Endodermal cell (in vitro differentiated cells): ENCODE results near the gene IDS. TPM values are rescaled to one million over a fixed set of nuclear protein-coding genes. Genes with fewer than 3 reads are reported as not detected.
"Not testable (repeated sequence)": the region's sequence is repeated elsewhere in the genome, so short reads cannot be mapped to it uniquely, and the experiment has no call there.

Source experiments
- DNase-seq: peaks from one replicate; pipeline ENCODE4 v3.0.0-alpha.2; 2017
- H3K27ac ChIP-seq: 2 replicates; pipeline ENCODE4 v1.5.1; 2013; ENCODE audit warnings: mild to moderate bottlenecking, low read depth, low read length, moderate library complexity
- H3K27me3 ChIP-seq: 2 replicates; pipeline ENCODE4 v1.6.1; 2013; ENCODE audit warnings: mild to moderate bottlenecking, low read length, moderate library complexity; ENCODE audit not compliant: insufficient read depth, control insufficient read depth, poor library complexity, severe bottlenecking
- H3K36me3 ChIP-seq: 2 replicates; pipeline ENCODE4 v1.7.0; 2013; ENCODE audit warnings: mild to moderate bottlenecking, low read length, moderate library complexity; ENCODE audit not compliant: control insufficient read depth, insufficient read depth
- H3K4me1 ChIP-seq: one replicate; pipeline ENCODE4 v1.7.0; 2013; ENCODE audit warnings: low read length; ENCODE audit not compliant: control insufficient read depth, insufficient read depth
- H3K4me3 ChIP-seq: 2 replicates; pipeline ENCODE4 v1.5.1; 2013; ENCODE audit warnings: mild to moderate bottlenecking, low read length, moderate library complexity
- H3K9ac ChIP-seq: 2 replicates; pipeline ENCODE4 v1.6.1; 2013; ENCODE audit warnings: mild to moderate bottlenecking, low read length, moderate library complexity; ENCODE audit not compliant: poor library complexity, severe bottlenecking; ENCODE audit errors: extremely low read depth
- H3K9me3 ChIP-seq: 2 replicates; pipeline ENCODE4 v1.6.1; 2013; ENCODE audit warnings: mild to moderate bottlenecking, low read length, moderate library complexity; ENCODE audit not compliant: control insufficient read depth
- H3K27ac Mint-ChIP-seq: 2 replicates; pipeline ENCODE4 v1.8.0; 2020; ENCODE audit warnings: mixed read lengths
- H3K27me3 Mint-ChIP-seq: 2 replicates; pipeline ENCODE4 v1.8.0; 2021; ENCODE audit warnings: mild to moderate bottlenecking, mixed read lengths; ENCODE audit not compliant: insufficient read depth
- H3K36me3 Mint-ChIP-seq: 2 replicates; pipeline ENCODE4 v1.8.0; 2020; ENCODE audit warnings: low read depth, mixed read lengths
- H3K4me1 Mint-ChIP-seq: 2 replicates; pipeline ENCODE4 v1.8.0; 2020; ENCODE audit warnings: mixed read lengths
- H3K4me3 Mint-ChIP-seq: 2 replicates; pipeline ENCODE4 v1.8.0; 2020; ENCODE audit warnings: mild to moderate bottlenecking, moderate library complexity, mixed read lengths
- H3K9me3 Mint-ChIP-seq: 2 replicates; pipeline ENCODE4 v1.8.0; 2020; ENCODE audit warnings: mild to moderate bottlenecking, mixed read lengths
- WGBS, 2 experiments: methylation state at CpG; one replicate each; pipeline versions ENCODE4 v1.1.5 to v1.1.7; 2013; ENCODE audit warnings: missing lambda C conversion rate in 2 of 2, mixed read lengths in 1 of 2; ENCODE audit not compliant: insufficient coverage in 1 of 2, insufficient read length in 1 of 2; 5-methylcytosine and 5-hydroxymethylcytosine counted together
- total RNA-seq, 2 donors: library from RNA; stranded (reverse); fragmentation: NEBNext Ultra II Directional in 1 of 2; extraction: Animal tissue kit (Norgen Biotek cat#: 25700) in 1 of 2; gene quantifications; 2 replicates in 1 of 2; 3 replicates in 1 of 2; pipeline ENCODE4 v1.2.1, GENCODE V29; 2021
- TF ChIP-seq, protein P1 (sequence below): fragments of 200-600 bp; sonication (generic); conservative IDR thresholded peaks from 2 replicates; pipeline ENCODE4 v1.5.0; 2021; ENCODE audit warnings: antibody characterized with exemption, mild to moderate bottlenecking

The IDS gene
- total RNA-seq, 2 donors from 2014 or later: 28.2 to 43.9 TPM

GRCh38 chrX:149534926-149535602 is 30.0 kb upstream of the IDS start:
- H3K27ac Mint-ChIP-seq, H3K36me3 ChIP-seq, DNase-seq, H3K4me1 Mint-ChIP-seq, H3K27ac ChIP-seq, H3K36me3 Mint-ChIP-seq, H3K4me1 ChIP-seq, H3K4me3 Mint-ChIP-seq, H3K27me3 Mint-ChIP-seq, H3K9me3 ChIP-seq, H3K27me3 ChIP-seq, H3K9ac ChIP-seq, H3K4me3 ChIP-seq: not testable (repeated sequence)
- H3K9me3 Mint-ChIP-seq: peaks cover 35% of the 10 kb centered on the region
- 80 to 83% methylated on average over 2 to 3 of the region's 3 CpGs for WGBS, 2 experiments

DNA sequence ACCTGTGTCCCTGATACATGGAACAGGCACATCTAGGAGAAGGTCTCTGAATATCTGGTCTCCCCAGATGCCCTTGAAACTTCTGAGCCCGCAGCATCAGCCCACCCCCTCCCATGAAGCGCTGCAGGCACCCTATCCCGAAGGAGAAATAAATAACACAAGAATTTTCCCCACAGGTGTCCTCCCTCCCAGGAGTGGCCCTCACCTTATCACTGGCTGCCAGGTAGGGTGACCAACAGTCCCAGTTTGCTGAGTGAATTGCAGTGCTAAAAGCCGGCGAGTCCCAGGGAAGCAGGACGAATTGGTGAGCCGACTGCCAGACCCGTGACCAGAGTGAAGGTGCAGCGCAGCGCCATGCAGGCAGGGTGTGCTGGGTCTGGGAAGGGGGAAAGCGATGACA is 28.9 kb upstream of the IDS start:
- H3K9ac ChIP-seq, H3K27me3 ChIP-seq, H3K36me3 ChIP-seq, H3K4me1 ChIP-seq, H3K4me3 ChIP-seq, H3K36me3 Mint-ChIP-seq, H3K9me3 ChIP-seq, H3K27me3 Mint-ChIP-seq, H3K27ac ChIP-seq, H3K4me3 Mint-ChIP-seq, H3K27ac Mint-ChIP-seq, DNase-seq, H3K4me1 Mint-ChIP-seq: not testable (repeated sequence)
- H3K9me3 Mint-ChIP-seq: peaks cover 45% of the 10 kb centered on the region
- 93% methylated on average over 7 of the region's 11 CpGs; no CpG with 5 or more reads in 1 of the 2 experiments for WGBS, 2 experiments

DNA sequence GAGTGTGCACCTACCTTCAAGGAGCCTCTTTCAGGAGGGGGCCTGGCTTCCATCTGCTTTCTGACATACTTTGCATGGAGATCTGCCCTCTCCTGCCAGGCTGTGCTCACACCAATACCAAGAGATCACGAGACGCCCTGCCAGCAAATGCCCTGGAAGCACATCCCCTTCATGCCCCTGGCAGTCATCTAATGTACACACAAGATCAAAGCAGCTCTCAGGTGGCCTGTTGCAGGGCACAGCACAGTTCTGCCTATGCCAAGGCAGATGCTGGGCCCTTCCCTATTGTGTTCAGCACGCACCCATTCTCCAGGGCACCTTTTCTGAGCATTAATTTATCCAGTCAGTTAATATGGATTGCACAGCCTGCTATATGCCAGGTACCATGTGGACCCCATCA is 27.8 kb upstream of the IDS start:
- WGBS, 2 experiments: no CpG with 5 or more reads among the region's 3 CpGs
- not testable (repeated sequence) for H3K9me3 ChIP-seq, H3K9ac ChIP-seq, DNase-seq, H3K36me3 ChIP-seq, H3K4me1 Mint-ChIP-seq, H3K4me3 ChIP-seq, H3K27me3 ChIP-seq, H3K27ac ChIP-seq, H3K27me3 Mint-ChIP-seq, H3K27ac Mint-ChIP-seq, H3K4me3 Mint-ChIP-seq, H3K36me3 Mint-ChIP-seq, H3K4me1 ChIP-seq
- H3K9me3 Mint-ChIP-seq: peaks cover 49% of the 10 kb centered on the region

DNA sequence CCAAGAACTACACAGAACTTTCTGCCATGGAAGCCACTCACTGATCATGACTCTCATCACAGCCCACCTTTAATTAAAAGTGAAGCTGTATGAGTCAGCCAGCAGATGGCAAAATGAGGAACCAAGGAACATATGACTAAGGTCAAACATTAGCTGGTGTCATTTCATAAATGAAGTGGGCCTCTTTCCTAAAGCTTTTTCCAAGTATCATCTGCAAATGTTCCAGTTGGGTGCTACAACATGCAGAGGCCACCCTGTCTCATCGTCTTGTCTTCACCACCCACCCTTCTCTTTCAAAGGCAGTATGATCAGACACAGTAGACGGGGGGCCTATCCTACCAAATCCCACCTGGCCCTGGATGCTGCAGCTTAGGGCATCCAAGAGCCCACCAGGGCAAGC is 26.5 kb upstream of the IDS start:
- no peaks in the 10 kb centered on the region for H3K27me3 ChIP-seq
- Mint-ChIP-seq H3K9me3 (peaks cover 52% of the 10 kb centered on the region), H3K4me1 (no peaks in the 10 kb centered on the region), H3K27me3 (no peaks in the 10 kb centered on the region), H3K4me3 (no peak overlapping the region), H3K27ac (no peak overlapping the region), H3K36me3 (peaks cover 6% of the 10 kb centered on the region)
- no peaks in the 10 kb centered on the region for H3K4me1 ChIP-seq
- H3K36me3 ChIP-seq: no peaks in the 10 kb centered on the region
- DNase-seq: no peak
- TF ChIP-seq, protein P1, sequence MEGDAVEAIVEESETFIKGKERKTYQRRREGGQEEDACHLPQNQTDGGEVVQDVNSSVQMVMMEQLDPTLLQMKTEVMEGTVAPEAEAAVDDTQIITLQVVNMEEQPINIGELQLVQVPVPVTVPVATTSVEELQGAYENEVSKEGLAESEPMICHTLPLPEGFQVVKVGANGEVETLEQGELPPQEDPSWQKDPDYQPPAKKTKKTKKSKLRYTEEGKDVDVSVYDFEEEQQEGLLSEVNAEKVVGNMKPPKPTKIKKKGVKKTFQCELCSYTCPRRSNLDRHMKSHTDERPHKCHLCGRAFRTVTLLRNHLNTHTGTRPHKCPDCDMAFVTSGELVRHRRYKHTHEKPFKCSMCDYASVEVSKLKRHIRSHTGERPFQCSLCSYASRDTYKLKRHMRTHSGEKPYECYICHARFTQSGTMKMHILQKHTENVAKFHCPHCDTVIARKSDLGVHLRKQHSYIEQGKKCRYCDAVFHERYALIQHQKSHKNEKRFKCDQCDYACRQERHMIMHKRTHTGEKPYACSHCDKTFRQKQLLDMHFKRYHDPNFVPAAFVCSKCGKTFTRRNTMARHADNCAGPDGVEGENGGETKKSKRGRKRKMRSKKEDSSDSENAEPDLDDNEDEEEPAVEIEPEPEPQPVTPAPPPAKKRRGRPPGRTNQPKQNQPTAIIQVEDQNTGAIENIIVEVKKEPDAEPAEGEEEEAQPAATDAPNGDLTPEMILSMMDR: no peak
- H3K9ac ChIP-seq: no peak overlapping the region
- WGBS, 2 experiments: 83 to 93% methylated on average over 2 of the region's 2 CpGs
- H3K27ac ChIP-seq: no peak overlapping the region
- no peak overlapping the region for H3K4me3 ChIP-seq
- no peaks in the 10 kb centered on the region for H3K9me3 ChIP-seq
